GM12878 (cell line): ENCODE results near the gene B3GNT9.

Source experiments
- CTCF ChIP-seq, 3 experiments: IDR thresholded peaks in 2 of 3; conservative IDR thresholded peaks in 1 of 3; 2 replicates each; pipeline ENCODE4 v1.5.1; 2011; ENCODE audit warnings: low read depth in 3 of 3, low read length in 3 of 3, mild to moderate bottlenecking in 3 of 3, control low read depth in 2 of 3, moderate library complexity in 2 of 3, inconsistent platforms in 1 of 3, mixed read lengths in 1 of 3; ENCODE audit not compliant: control insufficient read depth in 2 of 3, insufficient read depth in 1 of 3; ENCODE audit errors: extremely low read depth in 1 of 3
- FOS ChIP-seq: IDR thresholded peaks from 3 replicates; pipeline ENCODE4 v1.6.1; 2011; ENCODE audit warnings: borderline replicate concordance; ENCODE audit not compliant: insufficient read length; ENCODE audit errors: extremely low read depth
- FOXK2 ChIP-seq: fragments of 450-650 bp; IDR thresholded peaks from 2 replicates; pipeline ENCODE4 v1.6.1; 2017; ENCODE audit warnings: mild to moderate bottlenecking, moderate library complexity
- MLLT1 ChIP-seq: fragments of 450-650 bp; IDR thresholded peaks from 2 replicates; pipeline ENCODE4 v1.6.1; 2016; ENCODE audit warnings: mild to moderate bottlenecking
- PML ChIP-seq: IDR thresholded peaks from 2 replicates; pipeline ENCODE4 v1.6.1; 2012; ENCODE audit warnings: low read length, inconsistent platforms
- REST ChIP-seq: IDR thresholded peaks from 2 replicates; pipeline ENCODE4 v1.6.1; 2012; ENCODE audit warnings: mild to moderate bottlenecking, low read depth, low read length
- RFX5 ChIP-seq: IDR thresholded peaks from 2 replicates; pipeline ENCODE4 v1.6.1; 2011; ENCODE audit warnings: low read depth, low read length, improper control_type of control experiment
- USF1 ChIP-seq: IDR thresholded peaks from 2 replicates; pipeline ENCODE4 v1.6.1; 2011; ENCODE audit warnings: borderline replicate concordance, low read depth, mild to moderate bottlenecking, moderate library complexity, mixed read lengths, low read length; ENCODE audit not compliant: insufficient read depth; ENCODE audit errors: extremely low read length

GRCh38 chr16:67147437-67148140, 3.2 kb downstream of the B3GNT9 start:
- TF ChIP-seq RFX5 (no peak), MLLT1 (no peak), FOS (no peak), REST (no peak), PML (no peak), FOXK2 (no peak), CTCF (IDR thresholded peaks at IDR 0.05 in 2 of 3, conservative IDR thresholded peaks at IDR 0.05 in 1 of 3; ENCODE audit: control insufficient read depth in 2 of 3, extremely low read depth in 1 of 3, insufficient read depth in 1 of 3, low read depth in 3 of 3, low read length in 3 of 3) (no peak), USF1 (no peak)
